Suprapubic skin (tissue), 4 donors: ENCODE measurements around the gene RNF212. TPM values are rescaled to one million over a fixed set of nuclear protein-coding genes. Genes with fewer than 3 reads are reported as not detected.
A peak's percentile ranks its signal among the peaks of the same experiment; 100 is the strongest.

Experiments
- DNase-seq, 2 donors: peaks; one replicate each; pipeline ENCODE4 v3.0.0-alpha.2; 2019; ENCODE audit warnings: low spot score in 2 of 2
- H3K27ac ChIP-seq: fragments of 200-600 bp; sonication (generic); one replicate; pipeline ENCODE4 v1.5.1; 2019
- H3K27me3 ChIP-seq: fragments of 200-600 bp; sonication (generic); one replicate; pipeline ENCODE4 v1.5.1; 2019
- H3K36me3 ChIP-seq: fragments of 200-600 bp; sonication (generic); one replicate; pipeline ENCODE4 v1.5.1; 2019
- H3K4me1 ChIP-seq: fragments of 200-600 bp; sonication (generic); one replicate; pipeline ENCODE4 v1.5.1; 2019
- H3K4me3 ChIP-seq: fragments of 200-600 bp; sonication (generic); one replicate; pipeline ENCODE4 v1.5.1; 2019; ENCODE audit warnings: mild to moderate bottlenecking
- H3K9me3 ChIP-seq: fragments of 200-600 bp; sonication (generic); one replicate; pipeline ENCODE4 v1.5.1; 2019
- CTCF ChIP-seq, 2 donors: fragments of 200-600 bp in 1 of 2; fragments of 450-650 bp in 1 of 2; sonication (generic) in 1 of 2; IDR thresholded peaks; one replicate each; pipeline ENCODE4 v1.5.1; 2016 to 2019; ENCODE audit warnings: antibody characterized with exemption in 2 of 2, mild to moderate bottlenecking in 1 of 2, moderate library complexity in 1 of 2
- EP300 ChIP-seq: sonication (generic); formaldehyde crosslinking; IDR thresholded peaks from one replicate; pipeline ENCODE4 v1.6.1; 2017; ENCODE audit warnings: antibody characterized with exemption
- POLR2A ChIP-seq, 2 donors: fragments of 450-650 bp; IDR thresholded peaks; one replicate each; pipeline ENCODE4 v1.6.1; 2017; ENCODE audit warnings: antibody characterized with exemption in 2 of 2, mild to moderate bottlenecking in 2 of 2, moderate library complexity in 2 of 2
- POLR2AphosphoS5 ChIP-seq, 3 donors: sonication (generic); formaldehyde crosslinking; IDR thresholded peaks; one replicate each; pipeline ENCODE4 v1.6.1; 2017; ENCODE audit warnings: antibody characterized with exemption in 3 of 3
- WGBS: methylation state at CpG from one replicate; pipeline ENCODE4 v1.1.5; 2018; 5-methylcytosine and 5-hydroxymethylcytosine counted together
- total RNA-seq, 4 donors: library from RNA; depleted of rRNA; stranded (reverse); fragments of >200 nt; gene quantifications; one replicate each; pipeline ENCODE4 v1.1.0, GENCODE V29; 2016

RNF212 gene
- total RNA-seq, 4 donors from 2014 or later, result 2.4 to 16.5 (median 4.4) TPM

- H3K4me3 ChIP-seq, result no peak overlapping the region
- DNase-seq, result no peak
- H3K9me3 ChIP-seq, result no peaks in the 10 kb centered on the region
- TF ChIP-seq POLR2A (IDR thresholded peaks at IDR 0.05) (no peak), POLR2AphosphoS5 (IDR thresholded peaks at IDR 0.05) (no peak), EP300 (no peak), CTCF (IDR thresholded peaks at IDR 0.05) (no peak)
- H3K36me3 ChIP-seq, result no peaks in the 10 kb centered on the region
- peaks cover 40% of the 10 kb centered on the region for H3K27me3 ChIP-seq
- H3K27ac ChIP-seq, result no peak overlapping the region
- peaks cover 23% of the 10 kb centered on the region for H3K4me1 ChIP-seq
- no CpG with 5 or more reads among the region's 10 CpGs for WGBS
Measured at GRCh38 chr4:1032861-1033260, 80.5 kb downstream of the RNF212 start.

GRCh38 chr4:1031956-1032795 is 81.2 kb downstream of the RNF212 start:
- DNase-seq, result no peak
- Histone ChIP-seq H3K27me3 (peaks cover 40% of the 10 kb centered on the region), H3K27ac (no peak overlapping the region), H3K4me3 (no peak overlapping the region), H3K4me1 (peaks cover 23% of the 10 kb centered on the region), H3K9me3 (no peaks in the 10 kb centered on the region), H3K36me3 (no peaks in the 10 kb centered on the region)
- TF ChIP-seq EP300 (no peak), CTCF (IDR thresholded peaks at IDR 0.05) (peak in 1 of 2 donors; percentile 5)
- WGBS, result 60% methylated on average over 10 of the region's 37 CpGs

GRCh38 chr4:1031346-1031745 is 82.0 kb downstream of the RNF212 start:
- peaks cover 40% of the 10 kb centered on the region for H3K27me3 ChIP-seq
- no CpG with 5 or more reads among the region's 8 CpGs for WGBS
- no peak for DNase-seq
- no peak overlapping the region for H3K4me3 ChIP-seq
- H3K9me3 ChIP-seq, result no peaks in the 10 kb centered on the region
- no peaks in the 10 kb centered on the region for H3K36me3 ChIP-seq
- H3K27ac ChIP-seq, result no peak overlapping the region
- H3K4me1 ChIP-seq, result peaks cover 23% of the 10 kb centered on the region
- no peak for TF ChIP-seq POLR2AphosphoS5 (IDR thresholded peaks at IDR 0.05)
- TF ChIP-seq POLR2A (IDR thresholded peaks at IDR 0.05), result no peak
- no peak for TF ChIP-seq EP300
- TF ChIP-seq CTCF (IDR thresholded peaks at IDR 0.05), result no peak

GRCh38 chr4:1030559-1030958 is 82.8 kb downstream of the RNF212 start:
- Histone ChIP-seq H3K9me3 (no peaks in the 10 kb centered on the region), H3K36me3 (no peaks in the 10 kb centered on the region), H3K4me3 (no peak overlapping the region), H3K4me1 (peaks cover 22% of the 10 kb centered on the region), H3K27ac (no peak overlapping the region), H3K27me3 (peaks cover 40% of the 10 kb centered on the region)
- TF ChIP-seq CTCF (IDR thresholded peaks at IDR 0.05) (no peak), POLR2AphosphoS5 (IDR thresholded peaks at IDR 0.05) (no peak), EP300 (no peak), POLR2A (IDR thresholded peaks at IDR 0.05) (no peak)
- DNase-seq, result no peak
- WGBS, result 39% methylated on average over 3 of the region's 16 CpGs

GRCh38 chr4:1030031-1030430 is 83.3 kb downstream of the RNF212 start:
- H3K4me3 ChIP-seq, result no peak overlapping the region
- no peak overlapping the region for H3K27ac ChIP-seq
- H3K27me3 ChIP-seq, result peaks cover 40% of the 10 kb centered on the region
- peaks cover 4% of the 10 kb centered on the region for H3K36me3 ChIP-seq
- 41% methylated on average over 6 of the region's 12 CpGs for WGBS
- TF ChIP-seq CTCF (IDR thresholded peaks at IDR 0.05) (no peak), EP300 (no peak), POLR2A (IDR thresholded peaks at IDR 0.05) (no peak), POLR2AphosphoS5 (IDR thresholded peaks at IDR 0.05) (no peak)
- H3K9me3 ChIP-seq, result no peaks in the 10 kb centered on the region
- DNase-seq, result no peak
- peaks cover 16% of the 10 kb centered on the region for H3K4me1 ChIP-seq
